Measurements from ENCODE around the gene TRAK2.

TRAK2 gene

DNA sequence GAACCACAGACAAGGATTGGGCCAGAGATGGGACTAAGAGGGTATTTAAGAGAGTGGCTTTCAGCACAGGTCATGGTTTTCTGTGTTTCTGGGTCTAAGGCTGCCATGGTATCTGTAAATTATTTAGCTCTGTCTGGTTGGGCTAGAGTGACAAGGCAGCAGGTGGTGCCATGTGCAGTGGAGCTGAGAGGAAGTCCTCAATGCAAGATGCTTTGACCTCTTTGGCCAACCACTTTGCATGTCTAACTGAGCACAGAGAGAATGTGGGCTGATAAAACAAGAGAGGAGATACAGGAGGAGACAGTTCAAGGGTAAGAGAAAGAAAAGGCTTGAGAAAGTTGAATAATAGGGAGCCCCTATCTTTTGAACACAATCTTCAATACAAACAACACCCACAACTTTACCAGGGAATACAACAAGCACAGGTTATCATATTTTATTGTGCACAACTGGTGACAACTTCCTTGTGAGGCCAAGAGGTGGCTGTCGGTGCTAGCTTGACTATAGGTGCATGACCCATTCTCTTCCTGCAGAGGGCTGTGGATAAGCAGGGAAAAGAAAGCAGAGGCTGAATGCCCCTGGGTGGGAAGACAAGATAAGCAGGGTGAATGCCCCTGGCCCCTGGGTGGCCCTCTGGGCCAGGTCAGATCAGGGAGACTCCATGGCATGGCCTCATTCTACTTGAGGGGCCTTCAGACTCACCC lies 106.4 kb downstream of the TRAK2 start:
- no peak overlapping the region for H3K4me3 ChIP-seq (ENCODE audit: low read length)
- no peak for TF ChIP-seq ZNF274 (IDR thresholded peaks at IDR 0.05; ENCODE audit: low read depth, low read length)

DNA sequence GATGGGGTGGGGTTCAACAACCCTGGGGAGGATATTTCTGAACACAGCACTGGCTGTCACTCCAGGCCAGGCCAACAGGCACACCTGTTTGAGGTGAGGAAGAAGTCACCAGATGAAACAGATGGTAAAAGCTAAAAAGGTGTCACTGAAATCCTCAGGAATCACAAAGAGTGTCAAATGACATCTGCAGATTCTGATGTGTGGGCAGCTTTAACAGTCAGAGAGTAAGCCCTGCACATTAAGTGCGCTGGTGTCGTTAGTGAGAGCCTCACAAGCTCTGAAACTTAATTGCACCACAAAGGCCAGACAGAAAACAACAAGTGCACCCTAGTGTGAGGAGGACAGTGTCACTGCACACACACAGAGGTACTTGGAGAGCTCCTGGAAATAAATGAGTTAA lies 107.7 kb downstream of the TRAK2 start:
- H3K4me3 ChIP-seq (ENCODE audit: low read length), result no peak overlapping the region
- TF ChIP-seq ZNF274 (IDR thresholded peaks at IDR 0.05; ENCODE audit: low read depth, low read length), result no peak

DNA sequence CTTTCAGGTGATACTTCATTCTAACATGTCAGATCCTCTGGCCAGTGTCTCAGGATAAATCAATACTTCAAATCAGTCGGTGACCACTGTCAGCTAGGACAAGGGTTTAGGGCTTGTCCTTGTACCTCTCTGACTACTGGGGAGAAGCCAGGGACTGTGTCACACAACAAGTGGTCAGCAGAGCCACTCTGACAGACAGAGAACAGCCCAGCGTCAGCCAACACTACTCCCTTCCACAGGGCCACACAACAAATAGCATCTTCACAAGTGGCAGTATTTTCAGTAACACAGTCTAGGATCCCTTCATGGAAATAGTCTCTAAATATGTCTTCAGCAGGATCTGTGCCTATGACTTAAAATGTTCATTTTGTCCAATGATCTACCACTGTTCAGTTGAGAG lies 108.3 kb downstream of the TRAK2 start:
- H3K4me3 ChIP-seq (ENCODE audit: low read length), result no peak overlapping the region
- TF ChIP-seq ZNF274 (IDR thresholded peaks at IDR 0.05; ENCODE audit: low read depth, low read length), result no peak

DNA sequence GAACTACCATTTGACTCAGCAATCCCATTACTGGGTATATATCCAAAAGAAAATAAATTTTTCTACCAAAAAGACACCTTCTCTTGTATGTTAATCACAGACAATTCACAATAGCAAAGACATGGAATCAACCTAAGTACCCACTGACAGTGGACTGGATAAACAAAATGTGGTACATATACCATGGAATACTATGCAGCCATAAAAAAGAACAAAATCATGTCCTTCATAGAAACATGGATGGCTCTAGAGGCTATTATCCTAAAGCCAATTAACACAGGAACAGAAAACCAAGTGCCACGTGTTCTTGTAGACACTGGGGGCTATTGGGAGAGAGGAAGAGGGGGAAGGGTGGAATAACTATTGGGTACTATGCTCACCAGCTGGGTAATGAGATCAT lies 121.8 kb downstream of the TRAK2 start:
- no peak for TF ChIP-seq ZNF274 (IDR thresholded peaks at IDR 0.05; ENCODE audit: low read depth, low read length)

DNA sequence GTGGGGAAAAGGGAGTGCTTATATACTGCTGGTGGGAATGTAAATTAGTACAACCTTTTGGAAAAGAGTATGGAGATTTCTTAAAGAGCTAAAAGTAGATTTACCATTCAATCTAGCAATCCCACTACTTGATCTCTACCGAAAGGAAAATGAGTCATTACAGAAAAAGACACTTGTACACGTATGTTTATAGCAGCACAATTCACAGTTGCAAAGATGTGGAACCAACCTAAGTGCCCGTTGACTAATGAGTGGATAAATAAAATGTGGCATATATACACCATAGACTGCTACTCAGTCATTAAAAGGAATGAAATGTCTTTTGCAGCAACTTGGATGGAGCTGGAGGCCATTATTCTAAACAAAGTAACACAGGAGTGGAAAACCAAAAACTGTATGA lies 123.6 kb downstream of the TRAK2 start:
- TF ChIP-seq ZNF274 (IDR thresholded peaks at IDR 0.05; ENCODE audit: low read depth, low read length), result no peak
- H3K4me3 ChIP-seq (ENCODE audit: low read length), result no peak overlapping the region

More for the DNA sequence above, 121.8 kb downstream of the TRAK2 start:
- H3K4me3 ChIP-seq (ENCODE audit: low read length), result no peak overlapping the region
